ENCODE results near the gene MMUT.

DNA sequence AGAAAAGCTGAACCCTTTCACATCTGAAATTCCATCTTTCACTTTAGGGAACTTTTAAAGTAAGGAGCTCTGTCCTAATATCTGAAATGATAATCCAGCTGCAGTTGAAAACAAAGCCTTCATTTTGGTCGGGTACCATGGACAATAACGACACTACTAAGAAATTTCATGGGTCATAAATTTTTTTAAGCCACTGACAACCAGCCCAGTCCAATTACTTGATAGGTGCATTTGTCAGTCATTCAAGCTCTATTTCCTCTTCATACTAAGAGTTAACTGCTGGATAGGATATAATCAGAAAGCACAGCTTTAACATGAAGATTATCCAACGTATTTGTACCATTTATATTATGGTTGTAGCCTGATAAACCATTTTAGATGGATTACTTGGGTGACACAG is 52.5 kb downstream of the MMUT start:
- TF ChIP-seq, protein P1, sequence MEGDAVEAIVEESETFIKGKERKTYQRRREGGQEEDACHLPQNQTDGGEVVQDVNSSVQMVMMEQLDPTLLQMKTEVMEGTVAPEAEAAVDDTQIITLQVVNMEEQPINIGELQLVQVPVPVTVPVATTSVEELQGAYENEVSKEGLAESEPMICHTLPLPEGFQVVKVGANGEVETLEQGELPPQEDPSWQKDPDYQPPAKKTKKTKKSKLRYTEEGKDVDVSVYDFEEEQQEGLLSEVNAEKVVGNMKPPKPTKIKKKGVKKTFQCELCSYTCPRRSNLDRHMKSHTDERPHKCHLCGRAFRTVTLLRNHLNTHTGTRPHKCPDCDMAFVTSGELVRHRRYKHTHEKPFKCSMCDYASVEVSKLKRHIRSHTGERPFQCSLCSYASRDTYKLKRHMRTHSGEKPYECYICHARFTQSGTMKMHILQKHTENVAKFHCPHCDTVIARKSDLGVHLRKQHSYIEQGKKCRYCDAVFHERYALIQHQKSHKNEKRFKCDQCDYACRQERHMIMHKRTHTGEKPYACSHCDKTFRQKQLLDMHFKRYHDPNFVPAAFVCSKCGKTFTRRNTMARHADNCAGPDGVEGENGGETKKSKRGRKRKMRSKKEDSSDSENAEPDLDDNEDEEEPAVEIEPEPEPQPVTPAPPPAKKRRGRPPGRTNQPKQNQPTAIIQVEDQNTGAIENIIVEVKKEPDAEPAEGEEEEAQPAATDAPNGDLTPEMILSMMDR (IDR thresholded peaks at IDR 0.05; ENCODE audit: low read length) = no peak
- no peak for TF ChIP-seq EZH2 (IDR thresholded peaks at IDR 0.05; ENCODE audit: borderline replicate concordance, low read length)
